HCT116 (cell line): Measurements from ENCODE around the gene RXFP3. TPM values are rescaled to one million over a fixed set of nuclear protein-coding genes. Genes with fewer than 3 reads are reported as not detected.

ENCODE experiments used
- ATAC-seq: fragments of 200-7000 bp; cut with Tn5 transposase; 2 replicates; pipeline ENCODE4 v1.9.1; 2020; ENCODE audit warnings: mild to moderate bottlenecking, moderate library complexity
- BruUV-seq: library from RNA; stranded (reverse); fragments of 400-500 nt; replicated peaks from 2 replicates; lab custom pipeline; 2021; lab: Mats Ljungman, UMichigan
- CTCF ChIA-PET: fragments of 300-600 bp; sonication (Branson Sonifier 250); formaldehyde crosslinking; loops from one replicate; lab custom pipeline; 2021; ENCODE audit warnings: antibody characterized with exemption; lab: Charles Lee
- POLR2A ChIA-PET: fragments of 300-600, 350-600 bp; sonication (Branson Sonifier 250); formaldehyde crosslinking; loops from one replicate; lab custom pipeline; 2021; ENCODE audit warnings: antibody characterized with exemption; lab: Charles Lee
- RAD21 ChIA-PET, 2 experiments: fragments of 300-600 bp; sonication (Branson Sonifier 250); formaldehyde crosslinking; loops; one replicate each; lab custom pipeline; 2023; ENCODE audit warnings: low total read pairs in 2 of 2; ENCODE audit not compliant: uncharacterized antibody in 2 of 2, unreplicated experiment in 2 of 2, low non-redundant PET in 1 of 2; lab: Charles Lee
- DNase-seq: peaks from one replicate; pipeline ENCODE4 v3.0.0-alpha.2; 2010; ENCODE audit warnings: low read depth, low spot score
- H2AFZ ChIP-seq: fragments of 200-600 bp; shearing (Covaris generic), sonication (generic); 2 replicates; pipeline ENCODE4 v1.6.1; 2017; ENCODE audit warnings: low read depth, mixed run types, mixed read lengths, antibody characterized with exemption, low read length; ENCODE audit not compliant: poor library complexity, severe bottlenecking
- H3K27ac ChIP-seq: 2 replicates; pipeline ENCODE4 v1.5.1; 2012; ENCODE audit warnings: low read depth, low read length
- H3K27me3 ChIP-seq: fragments of 200-600 bp; sonication (generic); 2 replicates; pipeline ENCODE4 v1.6.1; 2016; ENCODE audit warnings: mixed run types, low read length, mixed read lengths; ENCODE audit not compliant: insufficient read depth
- H3K36me3 ChIP-seq, 2 experiments: fragments of 200-500 bp in 1 of 2; fragments of 200-600 bp in 1 of 2; sonication (Bioruptor generic) in 1 of 2; sonication (generic) in 1 of 2; 2 replicates each; pipeline versions ENCODE4 v1.5.1 to v1.6.1; 2014 to 2016; ENCODE audit warnings: low read length in 2 of 2, inconsistent platforms in 1 of 2, mixed read lengths in 1 of 2, mixed run types in 1 of 2; ENCODE audit not compliant: insufficient read depth in 2 of 2, control insufficient read depth in 1 of 2
- H3K4me1 ChIP-seq, 2 experiments: fragments of 200-600 bp in 1 of 2; sonication (generic) in 1 of 2; 2 replicates each; pipeline versions ENCODE4 v1.5.1 to v1.6.1; 2012 to 2017; ENCODE audit warnings: low read length in 2 of 2, inconsistent platforms in 1 of 2, mild to moderate bottlenecking in 1 of 2, mixed read lengths in 1 of 2, mixed run types in 1 of 2, moderate library complexity in 1 of 2; ENCODE audit not compliant: insufficient read depth in 2 of 2, control insufficient read depth in 1 of 2
- H3K4me2 ChIP-seq: fragments of 200-600 bp; sonication (generic); 2 replicates; pipeline ENCODE4 v1.6.1; 2017; ENCODE audit warnings: mixed run types, low read length, mixed read lengths
- H3K4me3 ChIP-seq, 2 experiments: fragments of 200-600 bp in 1 of 2; sonication (generic) in 1 of 2; replicated peaks in 1 of 2; 2 replicates each; pipeline ENCODE4 v1.5.1; 2011 to 2016; ENCODE audit warnings: low read length in 2 of 2, control low read depth in 1 of 2, low read depth in 1 of 2, mild to moderate bottlenecking in 1 of 2, mixed read lengths in 1 of 2, mixed run types in 1 of 2
- H3K79me2 ChIP-seq: fragments of 200-600 bp; sonication (generic); 2 replicates; pipeline ENCODE4 v1.6.1; 2017; ENCODE audit warnings: mild to moderate bottlenecking, mixed run types, low read length, moderate library complexity, mixed read lengths; ENCODE audit not compliant: insufficient read depth
- H3K9ac ChIP-seq: fragments of 200-600 bp; sonication (generic); 2 replicates; pipeline ENCODE4 v1.6.1; 2016; ENCODE audit warnings: low read length, mixed read lengths
- H3K9me2 ChIP-seq: fragments of 200-600 bp; sonication (generic), shearing (Covaris generic); 2 replicates; pipeline ENCODE4 v1.6.1; 2017; ENCODE audit warnings: mixed run types, mild to moderate bottlenecking, moderate library complexity; ENCODE audit not compliant: insufficient read depth
- H3K9me3 ChIP-seq, 2 experiments: fragments of 200-500 bp in 1 of 2; fragments of 200-600 bp in 1 of 2; sonication (Bioruptor generic) in 1 of 2; sonication (generic) in 1 of 2; 2 replicates each; pipeline ENCODE4 v1.6.1; 2014 to 2017; ENCODE audit warnings: low read length in 2 of 2, mixed read lengths in 2 of 2, inconsistent platforms in 1 of 2, low read depth in 1 of 2, mild to moderate bottlenecking in 1 of 2, mixed run types in 1 of 2, moderate library complexity in 1 of 2; ENCODE audit not compliant: control insufficient read depth in 1 of 2, insufficient read depth in 1 of 2
- H4K20me1 ChIP-seq: fragments of 200-600 bp; sonication (generic), shearing (Covaris generic); 2 replicates; pipeline ENCODE4 v1.6.1; 2017; ENCODE audit warnings: mixed run types, mild to moderate bottlenecking, moderate library complexity; ENCODE audit not compliant: insufficient read depth
- ATF3 ChIP-seq: IDR thresholded peaks from 2 replicates; pipeline ENCODE4 v1.6.1; 2012
- FOSL1 ChIP-seq: IDR thresholded peaks from 2 replicates; pipeline ENCODE4 v1.6.1; 2012; ENCODE audit warnings: low read depth
- SP1 ChIP-seq: IDR thresholded peaks from 2 replicates; pipeline ENCODE4 v1.6.1; 2012; ENCODE audit warnings: low read depth
- SRF ChIP-seq: IDR thresholded peaks from 2 replicates; pipeline ENCODE4 v1.6.1; 2012; ENCODE audit warnings: low read depth
- intact Hi-C: fragments of 100-400 bp; cut with micrococcal nuclease; formaldehyde crosslinking; loops from 2 replicates; pipeline ENCODE4 v1.10.0; 2022
- total RNA-seq: library from RNA; stranded (reverse); gene quantifications from one replicate; pipeline ENCODE4 v1.2.1, GENCODE V29; 2021; ENCODE audit not compliant: unreplicated experiment
- TF ChIP-seq, protein P1 (sequence below): IDR thresholded peaks from 2 replicates; pipeline ENCODE4 v1.6.1; 2012; ENCODE audit warnings: low read depth

The RXFP3 gene
- total RNA-seq, 1 experiment from 2014 or later, result not detected

DNA sequence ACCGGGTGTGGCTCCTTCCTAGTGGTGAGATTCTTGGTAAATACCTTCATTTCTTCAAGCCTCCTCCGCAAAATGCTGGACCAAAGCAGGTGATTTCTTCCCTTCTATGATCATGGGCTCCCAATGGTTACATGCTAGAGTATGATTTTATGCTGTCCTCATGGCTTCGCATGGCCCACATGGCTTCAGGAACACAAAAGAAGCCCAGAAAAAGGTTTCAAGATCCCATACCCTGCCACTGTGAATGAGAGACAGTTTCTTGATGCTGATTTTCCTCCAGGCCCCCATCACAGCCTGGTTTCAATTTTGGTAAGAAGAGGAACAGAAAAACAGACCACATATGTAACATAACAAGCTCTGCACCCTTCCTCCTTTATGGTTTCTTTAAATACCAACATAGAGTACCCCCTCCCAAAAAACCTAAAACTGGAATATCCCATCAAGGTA lies 2.4 kb upstream of the RXFP3 start:
- no peak overlapping the region for H2AFZ ChIP-seq
- CTCF ChIA-PET, result interaction anchor here (1.2 to 2.9 kb wide), 4 partner anchors 36 to 499 kb away, joined by 3 to 30 read pairs (median 16); no protein-coding TSS in a partner anchor
- H4K20me1 ChIP-seq, result no peaks in the 10 kb centered on the region
- H3K79me2 ChIP-seq, result no peaks in the 10 kb centered on the region
- no peak overlapping the region for H3K4me2 ChIP-seq
- intact Hi-C loops, result loop anchor here (1.0 kb wide), 2 partner anchors 463 to 497 kb away; no protein-coding TSS in a partner anchor
- no peaks in the 10 kb centered on the region for H3K9me3 ChIP-seq
- no peaks in the 10 kb centered on the region for H3K36me3 ChIP-seq
- no peak overlapping the region for H3K9ac ChIP-seq
- RAD21 ChIA-PET, result no interaction called here
- H3K27ac ChIP-seq, result no peak overlapping the region
- POLR2A ChIA-PET, result interaction anchor here (1.2 kb wide), 1 partner anchor 345 kb away, joined by 3 read pairs; no protein-coding TSS in a partner anchor
- H3K27me3 ChIP-seq, result peaks cover 29% of the 10 kb centered on the region
- no peaks in the 10 kb centered on the region for H3K9me2 ChIP-seq
- no peak overlapping the region for H3K4me3 ChIP-seq
- DNase-seq, result no peak
- no TSS peak for BruUV-seq
- no peak for TF ChIP-seq SP1
- TF ChIP-seq, protein P1, sequence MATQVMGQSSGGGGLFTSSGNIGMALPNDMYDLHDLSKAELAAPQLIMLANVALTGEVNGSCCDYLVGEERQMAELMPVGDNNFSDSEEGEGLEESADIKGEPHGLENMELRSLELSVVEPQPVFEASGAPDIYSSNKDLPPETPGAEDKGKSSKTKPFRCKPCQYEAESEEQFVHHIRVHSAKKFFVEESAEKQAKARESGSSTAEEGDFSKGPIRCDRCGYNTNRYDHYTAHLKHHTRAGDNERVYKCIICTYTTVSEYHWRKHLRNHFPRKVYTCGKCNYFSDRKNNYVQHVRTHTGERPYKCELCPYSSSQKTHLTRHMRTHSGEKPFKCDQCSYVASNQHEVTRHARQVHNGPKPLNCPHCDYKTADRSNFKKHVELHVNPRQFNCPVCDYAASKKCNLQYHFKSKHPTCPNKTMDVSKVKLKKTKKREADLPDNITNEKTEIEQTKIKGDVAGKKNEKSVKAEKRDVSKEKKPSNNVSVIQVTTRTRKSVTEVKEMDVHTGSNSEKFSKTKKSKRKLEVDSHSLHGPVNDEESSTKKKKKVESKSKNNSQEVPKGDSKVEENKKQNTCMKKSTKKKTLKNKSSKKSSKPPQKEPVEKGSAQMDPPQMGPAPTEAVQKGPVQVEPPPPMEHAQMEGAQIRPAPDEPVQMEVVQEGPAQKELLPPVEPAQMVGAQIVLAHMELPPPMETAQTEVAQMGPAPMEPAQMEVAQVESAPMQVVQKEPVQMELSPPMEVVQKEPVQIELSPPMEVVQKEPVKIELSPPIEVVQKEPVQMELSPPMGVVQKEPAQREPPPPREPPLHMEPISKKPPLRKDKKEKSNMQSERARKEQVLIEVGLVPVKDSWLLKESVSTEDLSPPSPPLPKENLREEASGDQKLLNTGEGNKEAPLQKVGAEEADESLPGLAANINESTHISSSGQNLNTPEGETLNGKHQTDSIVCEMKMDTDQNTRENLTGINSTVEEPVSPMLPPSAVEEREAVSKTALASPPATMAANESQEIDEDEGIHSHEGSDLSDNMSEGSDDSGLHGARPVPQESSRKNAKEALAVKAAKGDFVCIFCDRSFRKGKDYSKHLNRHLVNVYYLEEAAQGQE, result no peak
- TF ChIP-seq SRF, result no peak
- no peak for TF ChIP-seq FOSL1
- TF ChIP-seq ATF3, result no peak
- H3K4me1 ChIP-seq, result no peaks in the 10 kb centered on the region
- no peak for ATAC-seq
